HCT116 (cell line): ENCODE measurements around the gene SLC9C2. TPM values are rescaled to one million over a fixed set of nuclear protein-coding genes. Genes with fewer than 3 reads are reported as not detected.

Experiments used
- ATAC-seq: fragments of 200-7000 bp; cut with Tn5 transposase; 2 replicates; pipeline ENCODE4 v1.9.1; 2020; ENCODE audit warnings: mild to moderate bottlenecking, moderate library complexity
- BruUV-seq: library from RNA; stranded (reverse); fragments of 400-500 nt; replicated peaks from 2 replicates; lab custom pipeline; 2021; lab: Mats Ljungman, UMichigan
- CTCF ChIA-PET: fragments of 300-600 bp; sonication (Branson Sonifier 250); formaldehyde crosslinking; loops from one replicate; lab custom pipeline; 2021; ENCODE audit warnings: antibody characterized with exemption; lab: Charles Lee
- POLR2A ChIA-PET: fragments of 300-600, 350-600 bp; sonication (Branson Sonifier 250); formaldehyde crosslinking; loops from one replicate; lab custom pipeline; 2021; ENCODE audit warnings: antibody characterized with exemption; lab: Charles Lee
- RAD21 ChIA-PET, 2 experiments: fragments of 300-600 bp; sonication (Branson Sonifier 250); formaldehyde crosslinking; loops; one replicate each; lab custom pipeline; 2023; ENCODE audit warnings: low total read pairs in 2 of 2; ENCODE audit not compliant: uncharacterized antibody in 2 of 2, unreplicated experiment in 2 of 2, low non-redundant PET in 1 of 2; lab: Charles Lee
- DNase-seq: peaks from one replicate; pipeline ENCODE4 v3.0.0-alpha.2; 2010; ENCODE audit warnings: low read depth, low spot score
- H2AFZ ChIP-seq: fragments of 200-600 bp; shearing (Covaris generic), sonication (generic); 2 replicates; pipeline ENCODE4 v1.6.1; 2017; ENCODE audit warnings: low read depth, mixed run types, mixed read lengths, antibody characterized with exemption, low read length; ENCODE audit not compliant: poor library complexity, severe bottlenecking
- H3K27ac ChIP-seq: 2 replicates; pipeline ENCODE4 v1.5.1; 2012; ENCODE audit warnings: low read depth, low read length
- H3K27me3 ChIP-seq: fragments of 200-600 bp; sonication (generic); 2 replicates; pipeline ENCODE4 v1.6.1; 2016; ENCODE audit warnings: mixed run types, low read length, mixed read lengths; ENCODE audit not compliant: insufficient read depth
- H3K36me3 ChIP-seq, 2 experiments: fragments of 200-500 bp in 1 of 2; fragments of 200-600 bp in 1 of 2; sonication (Bioruptor generic) in 1 of 2; sonication (generic) in 1 of 2; 2 replicates each; pipeline versions ENCODE4 v1.5.1 to v1.6.1; 2014 to 2016; ENCODE audit warnings: low read length in 2 of 2, inconsistent platforms in 1 of 2, mixed read lengths in 1 of 2, mixed run types in 1 of 2; ENCODE audit not compliant: insufficient read depth in 2 of 2, control insufficient read depth in 1 of 2
- H3K4me1 ChIP-seq, 2 experiments: fragments of 200-600 bp in 1 of 2; sonication (generic) in 1 of 2; 2 replicates each; pipeline versions ENCODE4 v1.5.1 to v1.6.1; 2012 to 2017; ENCODE audit warnings: low read length in 2 of 2, inconsistent platforms in 1 of 2, mild to moderate bottlenecking in 1 of 2, mixed read lengths in 1 of 2, mixed run types in 1 of 2, moderate library complexity in 1 of 2; ENCODE audit not compliant: insufficient read depth in 2 of 2, control insufficient read depth in 1 of 2
- H3K4me2 ChIP-seq: fragments of 200-600 bp; sonication (generic); 2 replicates; pipeline ENCODE4 v1.6.1; 2017; ENCODE audit warnings: mixed run types, low read length, mixed read lengths
- H3K4me3 ChIP-seq, 2 experiments: fragments of 200-600 bp in 1 of 2; sonication (generic) in 1 of 2; replicated peaks in 1 of 2; 2 replicates each; pipeline ENCODE4 v1.5.1; 2011 to 2016; ENCODE audit warnings: low read length in 2 of 2, control low read depth in 1 of 2, low read depth in 1 of 2, mild to moderate bottlenecking in 1 of 2, mixed read lengths in 1 of 2, mixed run types in 1 of 2
- H3K79me2 ChIP-seq: fragments of 200-600 bp; sonication (generic); 2 replicates; pipeline ENCODE4 v1.6.1; 2017; ENCODE audit warnings: mild to moderate bottlenecking, mixed run types, low read length, moderate library complexity, mixed read lengths; ENCODE audit not compliant: insufficient read depth
- H3K9ac ChIP-seq: fragments of 200-600 bp; sonication (generic); 2 replicates; pipeline ENCODE4 v1.6.1; 2016; ENCODE audit warnings: low read length, mixed read lengths
- H3K9me2 ChIP-seq: fragments of 200-600 bp; sonication (generic), shearing (Covaris generic); 2 replicates; pipeline ENCODE4 v1.6.1; 2017; ENCODE audit warnings: mixed run types, mild to moderate bottlenecking, moderate library complexity; ENCODE audit not compliant: insufficient read depth
- H3K9me3 ChIP-seq, 2 experiments: fragments of 200-500 bp in 1 of 2; fragments of 200-600 bp in 1 of 2; sonication (Bioruptor generic) in 1 of 2; sonication (generic) in 1 of 2; 2 replicates each; pipeline ENCODE4 v1.6.1; 2014 to 2017; ENCODE audit warnings: low read length in 2 of 2, mixed read lengths in 2 of 2, inconsistent platforms in 1 of 2, low read depth in 1 of 2, mild to moderate bottlenecking in 1 of 2, mixed run types in 1 of 2, moderate library complexity in 1 of 2; ENCODE audit not compliant: control insufficient read depth in 1 of 2, insufficient read depth in 1 of 2
- H4K20me1 ChIP-seq: fragments of 200-600 bp; sonication (generic), shearing (Covaris generic); 2 replicates; pipeline ENCODE4 v1.6.1; 2017; ENCODE audit warnings: mixed run types, mild to moderate bottlenecking, moderate library complexity; ENCODE audit not compliant: insufficient read depth
- ATF3 ChIP-seq: IDR thresholded peaks from 2 replicates; pipeline ENCODE4 v1.6.1; 2012
- CBX3 ChIP-seq: IDR thresholded peaks from 2 replicates; pipeline ENCODE4 v1.6.1; 2012; ENCODE audit warnings: low read depth
- EZH2 ChIP-seq: fragments of 200-600 bp; sonication (generic); IDR thresholded peaks from 2 replicates; pipeline ENCODE4 v1.6.1; 2017; ENCODE audit warnings: antibody characterized with exemption, mixed run types
- POLR2A ChIP-seq: IDR thresholded peaks from 2 replicates; pipeline ENCODE4 v1.7.0; 2011; ENCODE audit warnings: borderline replicate concordance; ENCODE audit not compliant: insufficient read depth, insufficient read length; ENCODE audit errors: extremely low read depth
- REST ChIP-seq: IDR thresholded peaks from 2 replicates; pipeline ENCODE4 v1.6.1; 2012; ENCODE audit warnings: low read depth
- SIN3A ChIP-seq: IDR thresholded peaks from 2 replicates; pipeline ENCODE4 v1.6.1; 2012; ENCODE audit warnings: low read depth
- ZNF274 ChIP-seq: fragments of 200-500 bp; sonication (Bioruptor generic); IDR thresholded peaks from 2 replicates; pipeline ENCODE4 v1.6.1; 2014; ENCODE audit warnings: mild to moderate bottlenecking, low read depth, low read length, inconsistent platforms
- intact Hi-C: fragments of 100-400 bp; cut with micrococcal nuclease; formaldehyde crosslinking; loops from 2 replicates; pipeline ENCODE4 v1.10.0; 2022
- total RNA-seq: library from RNA; stranded (reverse); gene quantifications from one replicate; pipeline ENCODE4 v1.2.1, GENCODE V29; 2021; ENCODE audit not compliant: unreplicated experiment
- TF ChIP-seq, protein P1 (sequence below): IDR thresholded peaks from 2 replicates; pipeline ENCODE4 v1.6.1; 2011; ENCODE audit warnings: mild to moderate bottlenecking, low read length, moderate library complexity; ENCODE audit not compliant: insufficient replicate concordance; ENCODE audit errors: extremely low read depth

Gene SLC9C2
- total RNA-seq, 1 experiment from 2014 or later, result not detected

DNA sequence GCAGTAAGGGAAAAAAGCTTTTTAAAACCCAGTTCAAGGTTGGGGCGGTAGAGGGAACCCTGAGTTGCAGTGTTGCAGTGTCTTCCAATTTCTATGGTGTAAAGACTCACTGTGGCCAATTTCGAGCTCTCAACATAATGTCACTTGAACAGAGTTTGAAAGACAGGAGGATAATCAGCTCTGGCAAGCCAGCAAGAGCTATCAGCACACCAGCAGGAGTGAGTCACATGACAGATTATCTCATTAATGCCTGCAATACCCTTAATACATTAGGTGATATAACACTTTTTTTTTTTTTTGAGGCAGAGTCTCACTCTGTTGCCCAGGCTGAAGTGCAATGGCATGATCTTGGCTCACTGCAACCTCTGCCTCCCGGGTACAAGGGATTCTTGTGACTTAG is 22.8 kb downstream of the SLC9C2 start:
- Histone ChIP-seq H3K36me3 (no peaks in the 10 kb centered on the region), H3K9me2 (no peaks in the 10 kb centered on the region), H3K4me3 (no peak overlapping the region), H3K79me2 (no peaks in the 10 kb centered on the region), H3K9me3 (no peaks in the 10 kb centered on the region), H3K9ac (no peak overlapping the region), H3K27me3 (no peaks in the 10 kb centered on the region), H3K27ac (no peak overlapping the region), H3K4me1 (no peaks in the 10 kb centered on the region), H2AFZ (no peak overlapping the region), H3K4me2 (no peak overlapping the region), H4K20me1 (no peaks in the 10 kb centered on the region)
- intact Hi-C loops, result no loop called here
- no peak for ATAC-seq
- DNase-seq, result no peak
- ChIA-PET CTCF (no interaction called here), RAD21 (no interaction called here), POLR2A (no interaction called here)
- TF ChIP-seq EZH2 (no peak), ZNF274 (no peak), ATF3 (no peak), REST (no peak), SIN3A (no peak), CBX3 (no peak), POLR2A (no peak)
- TF ChIP-seq, protein P1, sequence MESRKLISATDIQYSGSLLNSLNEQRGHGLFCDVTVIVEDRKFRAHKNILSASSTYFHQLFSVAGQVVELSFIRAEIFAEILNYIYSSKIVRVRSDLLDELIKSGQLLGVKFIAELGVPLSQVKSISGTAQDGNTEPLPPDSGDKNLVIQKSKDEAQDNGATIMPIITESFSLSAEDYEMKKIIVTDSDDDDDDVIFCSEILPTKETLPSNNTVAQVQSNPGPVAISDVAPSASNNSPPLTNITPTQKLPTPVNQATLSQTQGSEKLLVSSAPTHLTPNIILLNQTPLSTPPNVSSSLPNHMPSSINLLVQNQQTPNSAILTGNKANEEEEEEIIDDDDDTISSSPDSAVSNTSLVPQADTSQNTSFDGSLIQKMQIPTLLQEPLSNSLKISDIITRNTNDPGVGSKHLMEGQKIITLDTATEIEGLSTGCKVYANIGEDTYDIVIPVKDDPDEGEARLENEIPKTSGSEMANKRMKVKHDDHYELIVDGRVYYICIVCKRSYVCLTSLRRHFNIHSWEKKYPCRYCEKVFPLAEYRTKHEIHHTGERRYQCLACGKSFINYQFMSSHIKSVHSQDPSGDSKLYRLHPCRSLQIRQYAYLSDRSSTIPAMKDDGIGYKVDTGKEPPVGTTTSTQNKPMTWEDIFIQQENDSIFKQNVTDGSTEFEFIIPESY, result no peak
- BruUV-seq, result no TSS peak
